ENCODE data around the gene S1PR5.
"Not testable (repeated sequence)": the region's sequence is repeated elsewhere in the genome, so short reads cannot be mapped to it uniquely, and the experiment has no call there.

Gene S1PR5

GRCh38 chr19:10544242-10544752 lies 27.1 kb upstream of the S1PR5 start:
- DNase-seq (ENCODE audit: low spot score), result no peak

- peak; percentile 73 for DNase-seq (ENCODE audit: low spot score)
Measured at GRCh38 chr19:10543420-10544241, 26.4 kb upstream of the S1PR5 start, which contains the start of gene ATG4D. Gene ATG4D (plus strand): TSS chr19:10543904. CDS start chr19:10544091, 187 bp downstream.

GRCh38 chr19:10543059-10543419 lies 25.8 kb upstream of the S1PR5 start:
- no peak for DNase-seq (ENCODE audit: low spot score)

- not testable (repeated sequence) for DNase-seq (ENCODE audit: low spot score)
Measured at GRCh38 chr19:10539016-10539415, 21.8 kb upstream of the S1PR5 start.

GRCh38 chr19:10538204-10538983 lies 21.1 kb upstream of the S1PR5 start:
- DNase-seq (ENCODE audit: low spot score), result no peak

GRCh38 chr19:10537668-10538067 lies 20.4 kb upstream of the S1PR5 start:
- no peak for DNase-seq (ENCODE audit: low spot score)

- DNase-seq (ENCODE audit: low spot score), result no peak
Measured at GRCh38 chr19:10535613-10536012, 18.4 kb upstream of the S1PR5 start.

GRCh38 chr19:10533646-10534386 lies 16.6 kb upstream of the S1PR5 start:
- DNase-seq (ENCODE audit: low spot score), result no peak

GRCh38 chr19:10532457-10532856 lies 15.2 kb upstream of the S1PR5 start:
- DNase-seq (ENCODE audit: low spot score), result no peak

GRCh38 chr19:10526887-10527286 lies 9.6 kb upstream of the S1PR5 start:
- DNase-seq (ENCODE audit: low spot score), result not testable (repeated sequence)

GRCh38 chr19:10525636-10526035 lies 8.4 kb upstream of the S1PR5 start:
- DNase-seq (ENCODE audit: low spot score), result no peak

- DNase-seq (ENCODE audit: low spot score), result no peak
Measured at GRCh38 chr19:10523135-10523636, 5.9 kb upstream of the S1PR5 start.

- DNase-seq (ENCODE audit: low spot score), result no peak
Measured at GRCh38 chr19:10521461-10522171, 4.4 kb upstream of the S1PR5 start.

GRCh38 chr19:10520652-10521318 lies 3.5 kb upstream of the S1PR5 start:
- no peak for DNase-seq (ENCODE audit: low spot score)

- DNase-seq (ENCODE audit: low spot score), result no peak
Measured at GRCh38 chr19:10519421-10519820, 2.2 kb upstream of the S1PR5 start.

GRCh38 chr19:10518444-10519361 lies 1.5 kb upstream of the S1PR5 start:
- no peak for DNase-seq (ENCODE audit: low spot score)

GRCh38 chr19:10517760-10518443 lies 655 bp upstream of the S1PR5 start:
- DNase-seq (ENCODE audit: low spot score), result peak; percentile 70

GRCh38 chr19:10516671-10517286 lies 468 bp downstream of the S1PR5 start:
- no peak for DNase-seq (ENCODE audit: low spot score)

GRCh38 chr19:10516064-10516385 lies 1.2 kb downstream of the S1PR5 start:
- DNase-seq (ENCODE audit: low spot score), result no peak
